ENCODE results near the gene HOXD12. TPM values are rescaled to one million over a fixed set of nuclear protein-coding genes. Genes with fewer than 3 reads are reported as not detected.

Gene HOXD12
- total RNA-seq, 1 experiment from 2014 or later: 0.27 TPM

DNA sequence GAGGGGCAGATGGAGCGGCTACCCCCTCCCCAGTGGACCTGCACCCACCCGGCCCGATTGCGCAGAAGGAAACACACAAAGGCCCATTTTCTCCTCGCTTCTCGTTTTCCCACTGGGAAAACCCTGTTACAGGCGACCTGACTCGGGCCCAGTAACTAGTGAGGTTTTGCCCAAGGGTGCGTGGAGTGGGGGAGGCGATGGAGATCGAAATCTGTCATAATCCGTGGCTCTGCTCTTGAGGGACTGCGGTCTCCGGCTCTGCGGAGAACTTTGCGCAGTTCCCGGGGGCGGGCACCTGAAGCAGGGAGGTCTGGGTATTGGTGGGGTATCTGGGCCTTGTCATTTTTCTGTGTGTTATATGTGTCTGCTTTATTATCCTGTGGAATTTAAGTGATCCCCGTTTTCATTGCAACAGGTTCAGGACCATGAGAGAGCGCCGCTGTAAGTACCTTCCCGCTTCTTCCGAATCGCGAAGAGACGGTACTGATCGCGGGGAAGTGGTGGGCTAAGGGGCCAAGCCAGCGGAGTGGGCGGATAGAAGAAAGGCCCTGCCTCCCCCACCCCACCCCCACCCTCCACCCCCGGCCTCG, 47.7 kb downstream of the HOXD12 start:
- TF ChIP-seq, protein P1, sequence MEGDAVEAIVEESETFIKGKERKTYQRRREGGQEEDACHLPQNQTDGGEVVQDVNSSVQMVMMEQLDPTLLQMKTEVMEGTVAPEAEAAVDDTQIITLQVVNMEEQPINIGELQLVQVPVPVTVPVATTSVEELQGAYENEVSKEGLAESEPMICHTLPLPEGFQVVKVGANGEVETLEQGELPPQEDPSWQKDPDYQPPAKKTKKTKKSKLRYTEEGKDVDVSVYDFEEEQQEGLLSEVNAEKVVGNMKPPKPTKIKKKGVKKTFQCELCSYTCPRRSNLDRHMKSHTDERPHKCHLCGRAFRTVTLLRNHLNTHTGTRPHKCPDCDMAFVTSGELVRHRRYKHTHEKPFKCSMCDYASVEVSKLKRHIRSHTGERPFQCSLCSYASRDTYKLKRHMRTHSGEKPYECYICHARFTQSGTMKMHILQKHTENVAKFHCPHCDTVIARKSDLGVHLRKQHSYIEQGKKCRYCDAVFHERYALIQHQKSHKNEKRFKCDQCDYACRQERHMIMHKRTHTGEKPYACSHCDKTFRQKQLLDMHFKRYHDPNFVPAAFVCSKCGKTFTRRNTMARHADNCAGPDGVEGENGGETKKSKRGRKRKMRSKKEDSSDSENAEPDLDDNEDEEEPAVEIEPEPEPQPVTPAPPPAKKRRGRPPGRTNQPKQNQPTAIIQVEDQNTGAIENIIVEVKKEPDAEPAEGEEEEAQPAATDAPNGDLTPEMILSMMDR (IDR thresholded peaks at IDR 0.05 in 2 of 3, conservative IDR thresholded peaks at IDR 0.05 in 1 of 3; ENCODE audit: borderline replicate concordance in 1 of 3, insufficient read depth in 1 of 3, low read depth in 2 of 3, low read length in 2 of 3): no peak
- TF ChIP-seq CBX3 (IDR thresholded peaks at IDR 0.05; ENCODE audit: low read depth) (no peak), RAD21 (IDR thresholded peaks at IDR 0.05; ENCODE audit: low read depth) (no peak), EZH2phosphoT487 (IDR thresholded peaks at IDR 0.05; ENCODE audit: borderline replicate concordance) (no peak), POLR2A (IDR thresholded peaks at IDR 0.05; ENCODE audit: borderline replicate concordance, extremely low read depth, insufficient read depth, insufficient read length) (no peak), SP1 (IDR thresholded peaks at IDR 0.05; ENCODE audit: low read depth) (no peak), FOSL1 (IDR thresholded peaks at IDR 0.05; ENCODE audit: low read depth) (no peak), JUND (IDR thresholded peaks at IDR 0.05) (no peak)
- TF ChIP-seq, protein P2, sequence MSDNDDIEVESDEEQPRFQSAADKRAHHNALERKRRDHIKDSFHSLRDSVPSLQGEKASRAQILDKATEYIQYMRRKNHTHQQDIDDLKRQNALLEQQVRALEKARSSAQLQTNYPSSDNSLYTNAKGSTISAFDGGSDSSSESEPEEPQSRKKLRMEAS (IDR thresholded peaks at IDR 0.05): no peak
- no TSS peak for BruUV-seq (replicated peaks)
- H3K79me2 ChIP-seq (ENCODE audit: insufficient read depth, low read length): no peaks in the 10 kb centered on the region
- no peaks in the 10 kb centered on the region for H3K4me1 ChIP-seq (ENCODE audit: control insufficient read depth in 1 of 2, insufficient read depth in 2 of 2, low read length in 2 of 2)
- ChIA-PET CTCF (no interaction called here), POLR2A (no interaction called here), RAD21 (ENCODE audit: low non-redundant PET in 1 of 2, low total read pairs in 2 of 2, uncharacterized antibody in 2 of 2, unreplicated experiment in 2 of 2) (no interaction called here)
- H3K9ac ChIP-seq (ENCODE audit: low read length): no peak overlapping the region
- H3K4me3 ChIP-seq (replicated peaks in 1 of 2; ENCODE audit: low read depth in 1 of 2, low read length in 2 of 2): no peak overlapping the region
- no peaks in the 10 kb centered on the region for H4K20me1 ChIP-seq (ENCODE audit: insufficient read depth)
- no peaks in the 10 kb centered on the region for H3K9me2 ChIP-seq (ENCODE audit: insufficient read depth)
- no peak overlapping the region for H2AFZ ChIP-seq (ENCODE audit: low read depth, low read length, poor library complexity, severe bottlenecking)
- no peaks in the 10 kb centered on the region for H3K27me3 ChIP-seq (ENCODE audit: insufficient read depth, low read length)
- no peaks in the 10 kb centered on the region for H3K36me3 ChIP-seq (ENCODE audit: control insufficient read depth in 1 of 2, insufficient read depth in 2 of 2, low read length in 2 of 2)
- intact Hi-C loops (cut with micrococcal nuclease): no loop called here
- no peak for DNase-seq (ENCODE audit: low read depth, low spot score)
- no peak overlapping the region for H3K4me2 ChIP-seq (ENCODE audit: low read length)
- no peak for ATAC-seq
- H3K27ac ChIP-seq (ENCODE audit: low read depth, low read length): no peak overlapping the region
- H3K9me3 ChIP-seq (ENCODE audit: control insufficient read depth in 1 of 2, insufficient read depth in 1 of 2, low read depth in 1 of 2, low read length in 2 of 2): no peaks in the 10 kb centered on the region

All from HCT116 (cell line).